A549 treated with Hydrocortisone at 1 μM for 4 hours (cell line): ENCODE data around the gene ATG13. TPM values are rescaled to one million over a fixed set of nuclear protein-coding genes. Genes with fewer than 3 reads are reported as not detected.

Source experiments
- total RNA-seq: library from RNA; stranded (reverse); fragments of 200-300 nt; extraction: Qiagen RNA extraction; gene quantifications from 5 replicates; pipeline ENCODE4 v1.2.3, GENCODE V29; 2022

Gene ATG13
- 48.4 to 58.5 TPM (median 52.2 TPM) in 5 replicates for total RNA-seq

GRCh38 chr11:46617134-46617971 is at the start of gene ATG13, which contains the start of gene HARBI1:
Gene ATG13, plus strand, starts transcription at chr11:46617553. Its CDS starts 26,739 bp downstream, at chr11:46644292.
Gene HARBI1, minus strand, starts transcription at chr11:46617227. Its CDS starts 990 bp downstream, at chr11:46616237.

GRCh38 chr11:46593550-46594373 is 23.6 kb upstream of the ATG13 start, which contains the start of gene AMBRA1:
Gene AMBRA1, minus strand, starts transcription at chr11:46594023. Its CDS starts 45,643 bp downstream, at chr11:46548380.

GRCh38 chr11:46700241-46701077 is 83.1 kb downstream of the ATG13 start, which contains the start of the genes ARHGAP1 and ZNF408:
Gene ARHGAP1, minus strand, starts transcription at chr11:46700619. Its CDS starts 4,512 bp downstream, at chr11:46696107.
Gene ZNF408, plus strand, starts transcription at chr11:46701031. Its CDS starts 17 bp downstream, at chr11:46701048.

GRCh38 chr11:46719048-46719542 is 101.7 kb downstream of the ATG13 start, which contains the start of gene F2:
Gene F2, plus strand, starts transcription at chr11:46719213. Its CDS starts 23 bp downstream, at chr11:46719236.

Other genes with a start within 250 kb of the ATG13 start
- gene MDK, start 235.9 kb upstream of the ATG13 start, total RNA-seq, result 13.3 to 20.6 TPM (median 19.0 TPM) in 5 replicates
- gene CHRM4, start 225.8 kb upstream of the ATG13 start, total RNA-seq, result 0.25 to 0.86 TPM (median 0.55 TPM) in 5 replicates
- 14.2 to 17.3 TPM (median 14.3 TPM) in 5 replicates for gene AMBRA1, start 23.5 kb upstream of the ATG13 start, total RNA-seq
- 5.2 to 7.7 TPM (median 5.8 TPM) in 5 replicates for gene HARBI1, start 326 bp upstream of the ATG13 start, total RNA-seq
- gene ARHGAP1, start 83.1 kb downstream of the ATG13 start, total RNA-seq, result 56.9 to 73.8 TPM (median 60.2 TPM) in 5 replicates
- gene ZNF408, start 83.5 kb downstream of the ATG13 start, total RNA-seq, result 17.0 to 22.2 TPM (median 19.6 TPM) in 5 replicates
- gene F2, start 101.7 kb downstream of the ATG13 start, total RNA-seq, result 1.7 to 3.3 TPM (median 2.3 TPM) in 5 replicates
- 57.8 to 91.6 TPM (median 64.9 TPM) in 5 replicates for gene CKAP5, start 228.7 kb downstream of the ATG13 start, total RNA-seq